Tibial nerve (tissue), 4 donors: Measurements from ENCODE around the gene IGFL2. TPM values are rescaled to one million over a fixed set of nuclear protein-coding genes. Genes with fewer than 3 reads are reported as not detected.
"Not testable (repeated sequence)": the region's sequence is repeated elsewhere in the genome, so short reads cannot be mapped to it uniquely, and the experiment has no call there.

Source experiments
- DNase-seq, 2 donors: peaks; one replicate each; pipeline ENCODE4 v3.0.0-alpha.2; 2019; ENCODE audit warnings: low spot score in 2 of 2
- H3K27ac ChIP-seq, 4 donors: fragments of 200-600 bp; sonication (generic) in 3 of 4; one replicate each; pipeline ENCODE4 v1.5.1; 2017 to 2019; ENCODE audit warnings: mild to moderate bottlenecking in 1 of 4
- H3K27me3 ChIP-seq, 2 donors: fragments of 200-600 bp; sonication (generic) in 1 of 2; one replicate each; pipeline versions ENCODE4 v1.5.1 to v1.6.0; 2017 to 2019
- H3K36me3 ChIP-seq, 3 donors: fragments of 200-600 bp; sonication (generic); one replicate each; pipeline ENCODE4 v1.5.1; 2018 to 2019
- H3K4me1 ChIP-seq, 4 donors: fragments of 200-600 bp; sonication (generic) in 3 of 4; one replicate each; pipeline ENCODE4 v1.5.1; 2017 to 2019
- H3K4me3 ChIP-seq, 4 donors: fragments of 200-600 bp; sonication (generic) in 3 of 4; one replicate each; pipeline ENCODE4 v1.5.1; 2017 to 2019; ENCODE audit warnings: mild to moderate bottlenecking in 1 of 4, moderate library complexity in 1 of 4
- H3K9me3 ChIP-seq, 4 donors: fragments of 200-600 bp; sonication (generic) in 3 of 4; one replicate each; pipeline ENCODE4 v1.5.1; 2017 to 2019
- CTCF ChIP-seq, 5 experiments: fragments of 200-600 bp in 3 of 5; fragments of 450-650 bp in 2 of 5; sonication (generic) in 3 of 5; IDR thresholded peaks; one replicate each; pipeline ENCODE4 v1.5.1; 2016 to 2019; ENCODE audit warnings: antibody characterized with exemption in 5 of 5, mild to moderate bottlenecking in 3 of 5, moderate library complexity in 2 of 5
- EP300 ChIP-seq, 2 donors: sonication (generic); formaldehyde crosslinking; IDR thresholded peaks; one replicate each; pipeline ENCODE4 v1.6.1; 2017; ENCODE audit warnings: antibody characterized with exemption in 2 of 2, mild to moderate bottlenecking in 1 of 2
- POLR2A ChIP-seq, 2 donors: fragments of 450-650 bp; IDR thresholded peaks; one replicate each; pipeline ENCODE4 v1.6.1; 2017; ENCODE audit warnings: antibody characterized with exemption in 2 of 2, mild to moderate bottlenecking in 2 of 2, moderate library complexity in 2 of 2
- WGBS, 2 donors: methylation state at CpG; one replicate each; pipeline ENCODE4 v1.1.5; 2018; 5-methylcytosine and 5-hydroxymethylcytosine counted together
- total RNA-seq, 4 donors: library from RNA; depleted of rRNA; stranded (reverse); fragments of >200 nt; gene quantifications; one replicate each; pipeline ENCODE4 v1.1.0, GENCODE V29; 2016

IGFL2 gene
- total RNA-seq, 4 donors from 2014 or later = 1.0 TPM; not detected in 3

- peaks cover 0 to 17% of the 10 kb centered on the region in 2 donors for H3K27me3 ChIP-seq
- not testable (repeated sequence) for H3K27ac ChIP-seq, H3K36me3 ChIP-seq, H3K9me3 ChIP-seq, H3K4me1 ChIP-seq, H3K4me3 ChIP-seq, DNase-seq
- WGBS, 2 donors = 76 to 81% methylated on average over 6 of the region's 6 CpGs
Measured at GRCh38 chr19:46184775-46185710, 37.0 kb downstream of the IGFL2 start.

- Histone ChIP-seq H3K4me3 (no peak overlapping the region), H3K27ac (no peak overlapping the region), H3K27me3 (peaks cover 0 to 25% of the 10 kb centered on the region in 2 donors), H3K9me3 (no peaks in the 10 kb centered on the region), H3K36me3 (no peaks in the 10 kb centered on the region), H3K4me1 (no peaks in the 10 kb centered on the region)
- no peak for DNase-seq
- no peak for TF ChIP-seq EP300 (IDR thresholded peaks at IDR 0.05)
- no peak for TF ChIP-seq POLR2A (IDR thresholded peaks at IDR 0.05)
- no peak for TF ChIP-seq CTCF (IDR thresholded peaks at IDR 0.05)
- WGBS, 2 donors = 84 to 87% methylated on average over 14 to 20 of the region's 20 CpGs
Measured at GRCh38 chr19:46186101-46186716, 38.2 kb downstream of the IGFL2 start.

- no peaks in the 10 kb centered on the region for H3K9me3 ChIP-seq
- 41 to 42% methylated on average over 5 of the region's 5 CpGs for WGBS, 2 donors
- no peak for DNase-seq
- TF ChIP-seq CTCF (IDR thresholded peaks at IDR 0.05) (no peak), POLR2A (IDR thresholded peaks at IDR 0.05) (no peak), EP300 (IDR thresholded peaks at IDR 0.05) (no peak)
- peaks cover 0 to 25% of the 10 kb centered on the region in 2 donors for H3K27me3 ChIP-seq
- H3K36me3 ChIP-seq = no peaks in the 10 kb centered on the region
- no peaks in the 10 kb centered on the region for H3K4me1 ChIP-seq
- H3K4me3 ChIP-seq = no peak overlapping the region
- no peak overlapping the region for H3K27ac ChIP-seq
Measured at GRCh38 chr19:46186717-46187101, 38.7 kb downstream of the IGFL2 start.

GRCh38 chr19:46189971-46190888 is 42.2 kb downstream of the IGFL2 start:
- TF ChIP-seq POLR2A (IDR thresholded peaks at IDR 0.05) (no peak), CTCF (IDR thresholded peaks at IDR 0.05) (no peak), EP300 (IDR thresholded peaks at IDR 0.05) (no peak)
- Histone ChIP-seq H3K27me3 (peaks cover 0 to 25% of the 10 kb centered on the region in 2 donors), H3K36me3 (no peaks in the 10 kb centered on the region)

GRCh38 chr19:46191356-46191755 is 43.3 kb downstream of the IGFL2 start:
- no peak overlapping the region for H3K4me3 ChIP-seq
- TF ChIP-seq EP300 (IDR thresholded peaks at IDR 0.05) (no peak), CTCF (IDR thresholded peaks at IDR 0.05) (no peak), POLR2A (IDR thresholded peaks at IDR 0.05) (no peak)

More at GRCh38 chr19:46189971-46190888, 42.2 kb downstream of the IGFL2 start:
- peaks cover 0 to 7% (median 0%) of the 10 kb centered on the region in 4 donors for H3K4me1 ChIP-seq
- no peaks in the 10 kb centered on the region for H3K9me3 ChIP-seq
- DNase-seq = no peak
- 66 to 69% methylated on average over 8 of the region's 8 CpGs for WGBS, 2 donors
- H3K4me3 ChIP-seq = no peak overlapping the region
- H3K27ac ChIP-seq = no peak overlapping the region

More at GRCh38 chr19:46191356-46191755, 43.3 kb downstream of the IGFL2 start:
- no peaks in the 10 kb centered on the region for H3K36me3 ChIP-seq
- no peak overlapping the region for H3K27ac ChIP-seq
- no peaks in the 10 kb centered on the region for H3K9me3 ChIP-seq
- peaks cover 0 to 25% of the 10 kb centered on the region in 2 donors for H3K27me3 ChIP-seq
- DNase-seq = no peak
- 69 to 77% methylated on average over 4 of the region's 4 CpGs for WGBS, 2 donors
- peaks cover 0 to 7% (median 0%) of the 10 kb centered on the region in 4 donors for H3K4me1 ChIP-seq
